Calu3 (cell line): ENCODE results near the gene SFXN4. TPM values are rescaled to one million over a fixed set of nuclear protein-coding genes. Genes with fewer than 3 reads are reported as not detected.

ENCODE experiments used
- BruUV-seq: library from RNA; stranded (reverse); fragments of 400-500 nt; replicated peaks from 2 replicates; lab custom pipeline; 2021; lab: Mats Ljungman, UMichigan
- CTCF ChIA-PET: fragments of 300-600 bp; sonication (Branson Sonifier 250); formaldehyde crosslinking; loops from one replicate; lab custom pipeline; 2022; ENCODE audit warnings: antibody characterized with exemption; lab: Charles Lee
- DNase-seq: peaks from one replicate; pipeline ENCODE4 v3.0.0; 2022
- H3K27ac Mint-ChIP-seq: one replicate; pipeline ENCODE4 v1.8.0; 2022; ENCODE audit warnings: mixed read lengths; ENCODE audit not compliant: unreplicated experiment
- H3K27me3 Mint-ChIP-seq: one replicate; pipeline ENCODE4 v1.8.0; 2022; ENCODE audit warnings: mixed read lengths; ENCODE audit not compliant: unreplicated experiment
- H3K36me3 Mint-ChIP-seq: one replicate; pipeline ENCODE4 v1.8.0; 2022; ENCODE audit warnings: mild to moderate bottlenecking, moderate library complexity, mixed read lengths; ENCODE audit not compliant: insufficient read depth, unreplicated experiment
- H3K4me1 Mint-ChIP-seq: one replicate; pipeline ENCODE4 v1.8.0; 2022; ENCODE audit warnings: mild to moderate bottlenecking, low read depth, mixed read lengths; ENCODE audit not compliant: unreplicated experiment
- H3K4me3 Mint-ChIP-seq: one replicate; pipeline ENCODE4 v1.8.0; 2022; ENCODE audit warnings: mild to moderate bottlenecking, low read depth, moderate library complexity, mixed read lengths; ENCODE audit not compliant: unreplicated experiment
- H3K9me3 Mint-ChIP-seq: one replicate; pipeline ENCODE4 v1.8.0; 2022; ENCODE audit warnings: low read depth, mixed read lengths; ENCODE audit not compliant: unreplicated experiment
- intact Hi-C: fragments of 100-400 bp; cut with micrococcal nuclease; formaldehyde crosslinking; loops from one replicate; pipeline ENCODE4 v1.10.0; 2022; ENCODE audit not compliant: unreplicated experiment
- total RNA-seq: library from RNA; stranded (reverse); gene quantifications from 2 replicates; pipeline ENCODE4 v1.2.3, GENCODE V29; 2022
- TF ChIP-seq, protein P1 (sequence below): fragments of 200-600 bp; IDR thresholded peaks from one replicate; pipeline ENCODE4 v1.8.0; 2022; ENCODE audit warnings: antibody characterized with exemption; ENCODE audit not compliant: unreplicated experiment

SFXN4 gene
- total RNA-seq, 1 experiment from 2014 or later = 19.9 TPM

DNA sequence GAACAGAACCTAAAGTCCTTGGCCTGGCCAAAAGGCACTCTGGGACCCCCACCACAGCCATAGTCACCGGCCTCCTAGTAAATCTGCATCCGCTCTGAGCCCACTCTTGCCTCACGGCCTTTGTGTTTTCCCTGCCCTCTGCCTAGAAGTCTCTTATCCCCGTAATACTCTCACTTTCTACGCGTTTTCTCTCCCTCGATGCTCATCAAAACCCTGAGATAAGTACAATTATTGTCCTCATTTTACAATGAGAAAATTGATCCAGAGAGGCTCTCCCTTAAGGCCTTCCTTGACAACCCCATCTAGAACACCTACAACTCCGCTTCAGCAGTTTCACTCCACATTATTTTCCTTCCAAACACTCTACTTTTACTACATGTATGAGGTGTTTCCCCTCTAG lies 1.5 kb upstream of the SFXN4 start:
- no TSS peak for BruUV-seq
- peak overlapping the region; percentile 7 for H3K27ac Mint-ChIP-seq
- no peaks in the 10 kb centered on the region for H3K9me3 Mint-ChIP-seq
- intact Hi-C loops = no loop called here
- peaks cover 8% of the 10 kb centered on the region for H3K4me1 Mint-ChIP-seq
- H3K4me3 Mint-ChIP-seq = peak overlapping the region; percentile 75
- peaks cover 23% of the 10 kb centered on the region for H3K36me3 Mint-ChIP-seq
- TF ChIP-seq, protein P1, sequence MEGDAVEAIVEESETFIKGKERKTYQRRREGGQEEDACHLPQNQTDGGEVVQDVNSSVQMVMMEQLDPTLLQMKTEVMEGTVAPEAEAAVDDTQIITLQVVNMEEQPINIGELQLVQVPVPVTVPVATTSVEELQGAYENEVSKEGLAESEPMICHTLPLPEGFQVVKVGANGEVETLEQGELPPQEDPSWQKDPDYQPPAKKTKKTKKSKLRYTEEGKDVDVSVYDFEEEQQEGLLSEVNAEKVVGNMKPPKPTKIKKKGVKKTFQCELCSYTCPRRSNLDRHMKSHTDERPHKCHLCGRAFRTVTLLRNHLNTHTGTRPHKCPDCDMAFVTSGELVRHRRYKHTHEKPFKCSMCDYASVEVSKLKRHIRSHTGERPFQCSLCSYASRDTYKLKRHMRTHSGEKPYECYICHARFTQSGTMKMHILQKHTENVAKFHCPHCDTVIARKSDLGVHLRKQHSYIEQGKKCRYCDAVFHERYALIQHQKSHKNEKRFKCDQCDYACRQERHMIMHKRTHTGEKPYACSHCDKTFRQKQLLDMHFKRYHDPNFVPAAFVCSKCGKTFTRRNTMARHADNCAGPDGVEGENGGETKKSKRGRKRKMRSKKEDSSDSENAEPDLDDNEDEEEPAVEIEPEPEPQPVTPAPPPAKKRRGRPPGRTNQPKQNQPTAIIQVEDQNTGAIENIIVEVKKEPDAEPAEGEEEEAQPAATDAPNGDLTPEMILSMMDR = no peak
- no peaks in the 10 kb centered on the region for H3K27me3 Mint-ChIP-seq
- CTCF ChIA-PET = interaction anchor here (1.3 kb wide), 1 partner anchor 278 kb away, joined by 3 read pairs; no protein-coding TSS in a partner anchor
- DNase-seq = no peak

DNA sequence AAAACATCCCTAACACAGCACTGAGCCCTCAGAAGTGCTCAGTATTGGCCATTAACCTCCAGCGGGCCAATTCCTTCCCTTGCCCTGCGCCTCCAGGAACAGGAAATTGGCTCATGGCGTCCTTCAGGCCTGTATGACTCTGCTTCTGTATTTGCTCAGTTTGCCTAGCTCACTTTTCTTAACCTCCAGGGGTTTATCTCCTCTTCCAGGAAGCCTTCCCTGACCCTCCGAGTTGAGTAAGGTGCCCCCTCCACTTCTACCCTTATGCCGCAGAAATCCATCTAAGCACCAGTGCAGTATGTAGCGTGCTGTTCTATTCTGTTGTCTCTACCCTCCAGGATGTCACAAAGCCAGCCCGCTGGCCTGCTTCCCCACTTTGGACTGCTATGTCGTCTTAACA lies 1.1 kb upstream of the SFXN4 start:
- H3K27ac Mint-ChIP-seq = peak overlapping the region; percentile 7
- no TSS peak for BruUV-seq
- TF ChIP-seq, protein P1 = no peak

DNA sequence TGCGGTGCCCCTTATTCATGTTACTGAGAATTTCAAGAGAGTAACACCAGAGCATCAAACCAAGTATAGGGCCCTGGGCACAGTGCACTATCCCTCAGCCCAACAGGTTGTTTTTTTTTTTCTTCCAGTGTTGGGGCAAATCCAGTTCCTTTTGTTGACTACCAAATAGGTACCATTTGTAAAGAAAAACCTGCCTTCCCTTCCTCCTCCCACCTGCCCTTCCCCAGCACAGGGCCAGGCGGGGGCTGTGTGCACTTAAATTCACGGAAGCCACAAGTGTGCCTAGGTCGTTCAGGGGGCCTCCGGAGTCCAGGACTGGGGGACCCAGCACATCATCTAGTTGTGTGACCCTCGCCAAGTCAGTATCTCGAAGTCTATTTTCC lies 595 bp upstream of the SFXN4 start:
- no peaks in the 10 kb centered on the region for H3K27me3 Mint-ChIP-seq
- CTCF ChIA-PET = interaction anchor here (0.7 kb wide), 1 partner anchor 384 kb away, joined by 3 read pairs; no protein-coding TSS in a partner anchor
- no TSS peak for BruUV-seq
- intact Hi-C loops = no loop called here
- TF ChIP-seq, protein P1 = no peak
- peak overlapping the region; percentile 27 for H3K27ac Mint-ChIP-seq
- peaks cover 20% of the 10 kb centered on the region for H3K36me3 Mint-ChIP-seq
- no peak for DNase-seq
- H3K9me3 Mint-ChIP-seq = no peaks in the 10 kb centered on the region
- peak overlapping the region; percentile 75 for H3K4me3 Mint-ChIP-seq
- H3K4me1 Mint-ChIP-seq = peaks cover 8% of the 10 kb centered on the region

More for the DNA sequence above, 1.1 kb upstream of the SFXN4 start:
- CTCF ChIA-PET = interaction anchor here (1.3 kb wide), 1 partner anchor 279 kb away, joined by 3 read pairs; no protein-coding TSS in a partner anchor
- Mint-ChIP-seq H3K9me3 (no peaks in the 10 kb centered on the region), H3K36me3 (peaks cover 23% of the 10 kb centered on the region), H3K27me3 (no peaks in the 10 kb centered on the region), H3K4me3 (peak overlapping the region; percentile 75), H3K4me1 (peaks cover 8% of the 10 kb centered on the region)
- intact Hi-C loops = no loop called here
- no peak for DNase-seq

DNA sequence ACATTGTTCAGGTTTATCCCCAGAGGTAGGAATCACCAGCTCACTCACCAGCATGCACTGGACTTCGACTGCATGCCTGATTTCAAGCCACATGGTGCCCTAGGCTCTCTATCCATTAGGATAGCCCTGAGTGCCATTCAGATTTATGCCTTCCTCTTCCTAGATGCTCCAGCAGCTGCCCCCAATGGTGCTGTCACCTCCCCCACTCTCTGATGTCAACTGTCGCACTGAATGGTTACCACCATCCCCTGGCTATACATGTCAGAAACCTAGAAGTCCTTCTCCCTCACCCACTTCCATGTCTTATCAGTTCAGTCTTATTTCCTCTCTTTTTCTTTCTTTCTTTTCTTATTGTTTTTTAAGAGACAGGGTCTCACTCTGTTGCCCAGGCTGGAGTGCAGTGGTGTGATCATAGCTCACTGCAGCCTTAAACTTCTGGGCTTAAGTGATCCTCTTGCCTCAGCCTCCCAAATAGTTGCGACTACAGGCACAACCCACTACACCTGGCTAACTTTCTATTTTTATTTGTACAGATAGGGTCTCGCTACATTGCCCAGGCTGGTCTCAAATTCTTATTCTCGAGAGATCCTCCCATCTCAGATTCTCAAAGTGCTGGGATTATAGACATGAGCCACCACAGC lies 2.9 kb downstream of the SFXN4 start:
- Mint-ChIP-seq H3K36me3 (peaks cover 23% of the 10 kb centered on the region), H3K9me3 (no peaks in the 10 kb centered on the region), H3K27me3 (no peaks in the 10 kb centered on the region), H3K4me3 (no peak overlapping the region), H3K27ac (no peak overlapping the region), H3K4me1 (peaks cover 8% of the 10 kb centered on the region)
- no peak for DNase-seq
- CTCF ChIA-PET = no interaction called here
- intact Hi-C loops = no loop called here
- TF ChIP-seq, protein P1 = no peak
- BruUV-seq = no TSS peak
